GM18505 (cell line): ENCODE results near the gene CNIH1.
"Not testable (repeated sequence)": the region's sequence is repeated elsewhere in the genome, so short reads cannot be mapped to it uniquely, and the experiment has no call there.

Experiments used
- ATAC-seq: cut with Tn5 transposase; IDR thresholded peaks from one replicate; pipeline ENCODE4 v1.9.1; 2021; ENCODE audit not compliant: unreplicated experiment
- POLR2A ChIP-seq: IDR thresholded peaks from 4 replicates; pipeline ENCODE4 v1.6.1; 2011; ENCODE audit warnings: borderline replicate concordance; ENCODE audit not compliant: insufficient read depth, insufficient read length; ENCODE audit errors: extremely low read depth

Gene CNIH1

GRCh38 chr14:54480830-54481562 lies 39.8 kb upstream of the CNIH1 start:
- no peak for TF ChIP-seq POLR2A
- no peak for ATAC-seq

- TF ChIP-seq POLR2A = no peak
- no peak for ATAC-seq
These were observed 37.6 kb upstream of the CNIH1 start for GRCh38 chr14:54478636-54479215.

- no peak for TF ChIP-seq POLR2A
- no peak for ATAC-seq
These were observed 34.7 kb upstream of the CNIH1 start for GRCh38 chr14:54475911-54476310.

- no peak for ATAC-seq
- no peak for TF ChIP-seq POLR2A
These were observed 34.2 kb upstream of the CNIH1 start for GRCh38 chr14:54475187-54475899.

GRCh38 chr14:54474232-54474793 lies 33.1 kb upstream of the CNIH1 start:
- TF ChIP-seq POLR2A = no peak

GRCh38 chr14:54472315-54472714 lies 31.1 kb upstream of the CNIH1 start:
- ATAC-seq = no peak
- TF ChIP-seq POLR2A = no peak

More at GRCh38 chr14:54474232-54474793, 33.1 kb upstream of the CNIH1 start:
- no peak for ATAC-seq

GRCh38 chr14:54471641-54472040 lies 30.5 kb upstream of the CNIH1 start:
- no peak for TF ChIP-seq POLR2A
- no peak for ATAC-seq

- ATAC-seq = no peak
These were observed 29.5 kb upstream of the CNIH1 start for GRCh38 chr14:54470701-54471100.

GRCh38 chr14:54467280-54467679 lies 26.1 kb upstream of the CNIH1 start:
- ATAC-seq = no peak
- no peak for TF ChIP-seq POLR2A

More at GRCh38 chr14:54470701-54471100, 29.5 kb upstream of the CNIH1 start:
- no peak for TF ChIP-seq POLR2A

GRCh38 chr14:54465654-54466053 lies 24.5 kb upstream of the CNIH1 start:
- no peak for ATAC-seq
- TF ChIP-seq POLR2A = no peak

- no peak for TF ChIP-seq POLR2A
- ATAC-seq = no peak
These were observed 20.9 kb upstream of the CNIH1 start for GRCh38 chr14:54462048-54462447.

GRCh38 chr14:54459106-54459505 lies 17.9 kb upstream of the CNIH1 start:
- TF ChIP-seq POLR2A = no peak
- no peak for ATAC-seq

GRCh38 chr14:54458536-54458935 lies 17.4 kb upstream of the CNIH1 start:
- not testable (repeated sequence) for ATAC-seq

GRCh38 chr14:54457609-54457996 lies 16.4 kb upstream of the CNIH1 start:
- TF ChIP-seq POLR2A = no peak
- no peak for ATAC-seq

GRCh38 chr14:54456820-54457608 lies 15.8 kb upstream of the CNIH1 start:
- not testable (repeated sequence) for ATAC-seq
